GM21515 (cell line): ENCODE measurements around the gene EEF2.
"Not testable (repeated sequence)": the region's sequence is repeated elsewhere in the genome, so short reads cannot be mapped to it uniquely, and the experiment has no call there.

Source experiments
- ATAC-seq: cut with Tn5 transposase; IDR thresholded peaks from one replicate; pipeline ENCODE4 v1.9.1; 2021; ENCODE audit not compliant: unreplicated experiment

Gene EEF2

DNA sequence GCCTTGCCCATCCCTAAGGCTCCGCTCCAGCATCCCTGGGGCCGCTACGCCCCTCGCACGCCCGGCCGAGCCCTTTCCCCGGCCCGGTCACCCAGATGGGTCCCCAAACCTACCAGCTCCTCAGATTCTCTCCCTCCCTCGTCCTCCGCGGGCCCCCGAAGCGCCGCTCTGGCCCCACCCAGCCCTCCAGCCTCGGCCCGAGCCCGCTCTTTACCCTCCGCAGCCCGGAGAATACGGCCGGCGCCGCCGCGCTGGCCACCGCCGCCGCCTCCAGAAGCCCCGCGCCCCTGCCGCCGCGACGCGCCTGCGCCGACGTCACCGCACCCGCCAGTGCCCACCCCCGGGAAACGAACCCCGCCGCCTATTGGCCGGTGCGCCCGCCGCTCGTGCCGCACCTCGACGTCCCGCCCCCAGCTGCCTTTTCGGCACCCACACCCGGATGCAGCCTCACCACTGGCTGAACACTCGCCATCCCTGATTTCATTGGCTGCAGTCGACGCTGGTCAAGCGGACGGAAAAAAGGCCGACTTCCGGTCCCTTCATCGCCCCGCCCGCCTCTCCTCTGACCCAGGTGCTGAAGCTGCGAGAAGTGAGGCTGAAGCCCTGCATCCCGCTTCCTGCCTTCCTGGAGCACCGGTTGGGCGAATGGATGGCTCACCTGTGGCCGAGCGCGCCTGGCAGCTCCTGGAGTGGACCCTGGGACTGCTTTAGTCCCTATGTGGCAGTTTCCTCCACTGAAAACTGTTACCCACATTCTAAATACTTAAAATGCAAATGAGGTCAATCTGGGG is 14.3 kb downstream of the EEF2 start, which contains the start of gene DAPK3:
TSS of gene DAPK3 (minus strand) at position 292 of the 791 bp plus-strand sequence. CDS start 1,364 bp downstream, outside the sequence.
- peak; percentile 85 for ATAC-seq

- no peak for ATAC-seq
These were observed 14.9 kb downstream of the EEF2 start for GRCh38 chr19:3970313-3970807.

GRCh38 chr19:3969435-3970312 is 15.6 kb downstream of the EEF2 start:
- ATAC-seq, result no peak

- no peak for ATAC-seq
These were observed 16.5 kb downstream of the EEF2 start for GRCh38 chr19:3968556-3969434.

GRCh38 chr19:3967983-3968382 is 17.3 kb downstream of the EEF2 start:
- ATAC-seq, result not testable (repeated sequence)

DNA sequence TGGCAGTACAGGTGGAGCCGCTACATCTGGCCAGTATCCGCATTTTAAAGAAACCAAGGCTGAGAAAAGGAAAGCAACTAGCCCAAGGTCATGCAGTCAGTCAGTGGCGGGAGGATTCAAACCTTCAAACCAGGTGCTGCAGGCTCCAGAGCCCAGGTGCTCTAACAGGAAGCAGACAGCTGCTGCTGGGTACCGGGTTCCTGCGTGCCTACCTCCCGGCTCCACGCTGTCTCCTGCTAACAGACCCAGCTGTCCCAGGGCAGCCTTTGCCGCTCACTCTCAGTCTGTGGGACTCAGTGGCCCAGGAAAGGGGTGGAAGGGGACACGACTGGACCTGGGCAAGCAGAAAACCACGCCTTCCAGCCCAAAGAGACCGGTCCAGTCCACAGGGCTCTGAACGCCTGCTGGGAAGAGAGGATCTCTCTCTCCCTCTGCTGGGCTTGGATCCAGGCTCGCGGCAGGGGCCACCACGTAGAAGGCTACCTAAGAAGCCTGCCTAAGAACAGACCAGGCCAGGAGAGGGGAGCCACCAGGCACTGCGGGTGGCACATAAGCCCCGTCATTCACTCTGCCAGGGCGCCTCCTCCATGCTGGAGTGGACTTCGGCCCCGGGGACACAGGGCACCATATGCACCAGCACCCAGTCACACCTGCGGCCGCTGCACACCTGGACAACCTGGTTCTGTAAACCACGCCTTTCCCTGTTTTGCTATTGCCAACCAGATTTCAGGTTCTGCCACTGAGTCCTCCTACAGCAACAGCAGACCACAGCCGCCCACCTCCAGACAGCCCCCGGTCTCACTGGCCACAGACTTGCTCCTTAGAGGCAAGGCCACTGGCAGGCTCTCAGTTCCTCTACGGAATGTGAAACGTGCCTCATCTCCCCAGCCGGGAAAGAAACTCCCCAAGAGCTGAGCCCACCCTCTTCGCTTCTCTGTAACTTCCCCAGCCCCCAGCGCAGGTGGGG is 18.9 kb downstream of the EEF2 start:
- ATAC-seq, result no peak

DNA sequence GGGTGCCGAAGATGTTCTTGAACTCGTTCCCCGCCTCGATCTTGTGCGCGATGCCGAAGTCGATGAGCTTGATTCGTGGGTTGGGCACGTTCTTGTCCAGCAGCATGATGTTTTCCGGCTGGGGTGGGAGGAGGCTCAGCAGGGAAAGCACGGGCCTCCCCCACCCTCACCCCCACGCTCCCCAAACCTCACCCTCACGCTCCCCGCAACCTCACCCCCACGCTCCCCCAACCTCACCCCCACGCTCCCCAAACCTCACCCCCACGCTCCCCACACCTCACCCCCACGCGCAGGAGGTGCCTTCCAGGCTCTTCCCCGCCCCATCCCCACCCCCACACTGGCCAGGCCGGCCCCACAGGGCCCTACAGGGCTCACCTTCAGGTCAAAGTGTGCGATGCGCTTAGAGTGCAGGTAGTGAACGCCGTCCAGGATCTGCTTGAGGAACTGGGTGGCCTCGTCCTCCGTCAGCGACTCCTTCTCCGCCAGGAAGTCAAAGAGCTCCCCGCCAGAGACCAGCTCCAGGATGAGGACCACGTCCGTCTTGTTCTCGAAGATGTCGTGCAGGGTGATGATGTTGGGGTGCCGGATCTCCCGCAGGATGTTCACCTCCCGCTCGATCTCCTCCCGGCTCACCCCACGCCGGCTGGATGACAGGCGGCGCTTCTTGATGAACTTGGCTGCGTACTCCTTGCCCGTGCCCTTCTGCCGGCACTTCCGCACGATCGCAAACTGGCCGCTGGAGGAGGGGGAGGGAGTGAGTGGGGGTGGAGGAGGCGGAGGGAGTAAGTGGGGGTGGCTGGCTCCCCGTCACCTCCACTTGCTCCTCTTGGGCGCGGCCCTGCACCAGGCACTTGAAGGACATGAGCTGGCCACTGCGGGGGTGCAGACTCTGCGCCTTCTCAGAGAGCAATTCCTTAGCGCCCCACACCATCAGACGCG is 20.7 kb downstream of the EEF2 start:
- no peak for ATAC-seq

DNA sequence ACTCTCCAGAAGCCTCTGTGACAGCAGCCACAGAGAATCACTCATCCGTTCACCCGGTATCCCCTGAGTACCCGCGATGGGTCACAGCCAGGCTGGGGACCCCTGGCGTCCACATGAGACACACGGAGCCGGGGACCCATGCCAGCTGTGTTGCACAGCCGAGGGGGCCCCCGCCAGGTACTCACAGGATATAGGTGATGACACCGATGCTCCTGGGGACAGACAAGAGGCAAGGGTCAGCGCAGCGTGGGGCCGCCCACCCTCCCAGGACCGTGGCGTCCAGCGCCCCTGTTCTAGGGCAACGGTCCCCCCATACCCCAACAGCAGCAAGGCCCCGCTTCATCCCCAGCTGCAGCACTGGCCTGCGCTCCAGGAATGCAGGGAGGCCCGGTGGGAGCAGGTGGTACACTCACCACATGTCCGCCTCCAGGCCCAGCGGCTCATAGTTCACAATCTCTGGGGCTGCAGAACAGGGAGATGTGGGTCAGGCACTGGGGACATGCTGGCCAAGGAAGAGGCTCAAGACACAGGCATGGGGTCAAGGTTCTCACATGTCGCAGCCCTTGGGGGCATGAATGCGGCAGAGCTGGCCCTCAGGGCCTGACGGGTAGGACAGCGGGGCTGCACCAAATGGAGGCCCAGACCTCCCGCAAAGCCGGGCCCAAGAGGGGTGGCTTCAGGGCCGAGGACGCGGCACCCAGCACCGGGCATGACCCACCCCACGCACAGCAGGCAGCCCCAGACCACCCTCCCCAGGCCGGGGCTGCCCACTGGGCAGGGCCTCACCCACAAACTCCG is 21.6 kb downstream of the EEF2 start:
- ATAC-seq, result no peak

DNA sequence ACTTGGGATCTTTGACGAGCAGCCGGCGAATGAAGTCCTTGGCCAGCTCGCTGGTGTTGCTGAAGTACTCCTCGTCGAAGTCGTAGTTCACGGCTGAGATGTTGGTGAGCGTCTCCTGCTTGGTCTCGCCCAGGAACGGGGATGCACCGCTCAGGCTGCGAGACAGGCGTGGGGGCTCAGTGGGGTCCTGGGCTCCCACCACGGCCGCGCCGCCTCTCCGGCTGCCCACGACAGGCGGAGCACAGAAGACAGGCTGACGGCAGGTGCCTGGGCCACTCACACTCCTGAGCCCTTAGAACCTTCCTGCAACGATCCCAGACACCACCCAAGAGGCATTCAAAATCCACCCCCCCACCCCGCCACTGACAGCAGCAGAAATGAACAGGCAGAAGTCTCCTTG is 24.3 kb downstream of the EEF2 start:
- no peak for ATAC-seq

DNA sequence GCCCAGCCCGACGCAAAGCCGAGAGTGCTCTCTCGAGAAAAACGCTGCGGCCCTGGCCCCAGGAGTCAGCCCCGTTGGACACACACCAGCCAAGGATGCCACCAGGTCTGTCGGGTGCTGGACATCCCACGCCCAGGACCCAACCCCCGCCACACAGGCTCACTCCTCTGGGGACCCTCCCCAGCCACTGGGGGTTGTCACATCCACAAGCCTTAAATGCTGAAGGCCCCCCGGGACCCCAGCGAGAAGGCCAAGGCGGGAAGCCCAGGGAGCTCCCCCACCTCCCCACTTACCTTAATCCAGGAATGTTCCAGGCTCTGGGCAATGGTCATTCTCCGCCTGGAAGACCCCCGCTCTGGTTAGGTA is 25.5 kb downstream of the EEF2 start:
- ATAC-seq, result no peak

DNA sequence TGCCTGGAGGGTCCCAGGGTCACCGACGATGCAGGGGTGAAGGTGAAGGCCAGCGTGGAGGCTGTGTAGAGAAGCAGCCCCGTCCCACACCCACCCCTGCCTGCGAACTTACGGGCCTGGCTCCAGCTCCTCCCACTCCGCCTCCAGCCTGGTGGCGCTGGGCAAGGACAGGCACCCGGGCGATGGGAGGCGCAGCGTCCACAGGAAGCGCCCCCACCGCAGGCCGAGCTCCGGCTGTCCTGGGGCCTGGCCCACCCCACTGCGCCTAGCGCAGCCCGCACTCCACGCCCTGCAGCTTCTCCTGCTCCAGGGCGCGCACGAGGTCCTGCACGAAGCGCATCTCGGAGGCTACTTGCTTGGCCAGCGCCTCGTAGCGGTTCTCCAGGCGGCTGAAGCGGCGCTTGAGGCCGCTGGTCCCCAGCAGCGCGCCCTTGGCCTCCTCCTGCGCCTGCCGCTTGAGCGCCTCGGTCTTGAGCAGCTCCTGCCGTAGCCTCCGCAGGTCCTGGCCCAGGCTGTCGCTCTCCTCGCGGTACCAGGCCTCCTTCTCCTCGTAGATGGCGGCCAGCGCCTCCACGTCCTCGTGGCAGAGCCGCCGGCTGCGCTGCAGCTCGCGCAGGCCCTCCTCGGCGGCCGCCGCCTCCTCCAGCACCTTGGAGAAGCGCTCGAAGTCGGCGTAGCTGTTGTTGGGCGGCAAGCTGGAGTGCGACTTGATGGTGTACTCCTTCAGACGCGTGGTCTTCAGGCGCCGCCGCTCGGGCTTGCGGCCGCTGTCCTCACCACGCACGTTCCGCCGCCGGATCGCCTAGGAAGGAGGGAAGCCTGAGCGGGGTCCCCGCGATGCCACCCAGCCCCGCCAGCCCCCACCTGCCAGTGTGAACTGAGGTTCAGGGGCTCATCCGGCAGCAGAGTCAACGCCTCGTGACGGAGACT is 26.2 kb downstream of the EEF2 start:
- no peak for ATAC-seq

DNA sequence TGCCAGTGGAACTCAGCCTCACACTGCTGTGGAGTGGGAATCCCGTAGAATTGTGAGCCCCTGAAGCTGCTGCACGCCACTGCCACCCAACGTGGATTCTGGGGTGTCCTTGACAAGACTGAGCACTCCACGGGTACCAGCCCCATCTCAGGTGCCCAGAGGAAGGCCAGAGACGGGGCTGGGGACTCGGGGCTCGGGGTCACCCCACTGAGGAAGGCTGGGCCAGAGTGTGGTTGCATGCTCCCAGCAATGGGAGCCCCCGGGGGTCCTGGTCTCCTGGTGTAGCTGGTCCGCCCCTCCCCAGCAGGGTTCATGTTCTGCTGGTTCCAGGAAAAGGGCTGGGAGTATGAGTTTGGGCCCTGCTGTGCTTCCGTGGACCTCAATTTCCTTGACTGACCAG is 29.6 kb downstream of the EEF2 start:
- no peak for ATAC-seq

- not testable (repeated sequence) for ATAC-seq
These were observed 30.0 kb downstream of the EEF2 start for GRCh38 chr19:3955276-3955675.

- ATAC-seq, result no peak
These were observed 31.2 kb downstream of the EEF2 start for GRCh38 chr19:3954107-3954506.

- not testable (repeated sequence) for ATAC-seq
These were observed 32.4 kb downstream of the EEF2 start for GRCh38 chr19:3952755-3953276.
